ENCODE measurements around the gene RFTN2. TPM values are rescaled to one million over a fixed set of nuclear protein-coding genes. Genes with fewer than 3 reads are reported as not detected.

RFTN2 gene
- total and polyA plus RNA-seq, 9 of the 15 experiments (the other 6 are each of a cell fraction or from before 2014, with no cell fraction given): 0.01 to 0.11 (median 0.04) TPM; not detected in 6

GRCh38 chr2:197647961-197648690 lies 27.3 kb downstream of the RFTN2 start:
- Histone ChIP-seq H3K9me1 (ENCODE audit: control insufficient read depth, insufficient read depth, low read length) (no peaks in the 10 kb centered on the region), H3K36me3 (ENCODE audit: control insufficient read depth, insufficient read depth, low read length) (no peaks in the 10 kb centered on the region), H3K9ac (ENCODE audit: insufficient read depth in 1 of 2, low read depth in 2 of 2, low read length in 2 of 2) (no peak overlapping the region), H3K4me2 (ENCODE audit: insufficient read depth, low read length) (no peak overlapping the region), H3K4me3 (no peak overlapping the region), H3K4me1 (replicated peaks in 1 of 2; ENCODE audit: control insufficient read depth in 2 of 2, insufficient read depth in 2 of 2, low read length in 2 of 2) (no peaks in the 10 kb centered on the region), H3K9me3 (replicated peaks; ENCODE audit: control insufficient read depth, insufficient read depth, low read depth, low read length) (no peaks in the 10 kb centered on the region), H3K27ac (ENCODE audit: extremely low read depth, low read depth, low read length) (no peak overlapping the region), H4K20me1 (replicated peaks; ENCODE audit: control insufficient read depth, insufficient read depth, low read length) (no peaks in the 10 kb centered on the region), H2AFZ (ENCODE audit: low read depth, low read length) (no peak overlapping the region), H3K27me3 (ENCODE audit: control insufficient read depth in 2 of 2, insufficient read depth in 2 of 2, low read length in 2 of 2) (peaks cover 2 to 5% of the 10 kb centered on the region in 2 experiments; a peak in 3 of 5 replicates), H3K79me2 (ENCODE audit: control insufficient read depth, insufficient read depth, low read length) (no peaks in the 10 kb centered on the region)
- ATAC-seq (no peak), DNase-seq (ENCODE audit: extremely low read depth in 1 of 4, low spot score in 3 of 4) (no peak), FAIRE-seq (no peak)
- in situ Hi-C loops (cut with MboI) (no loop called here), intact Hi-C loops (cut with micrococcal nuclease) (no loop called here)
- ChIA-PET POLR2A (no interaction called here), CTCF (ENCODE audit: low intra/inter-chr PET ratio) (no interaction called here)
- WGBS (ENCODE audit: insufficient coverage, low coverage, missing lambda C conversion rate): 14% methylated on average over 3 of the region's 3 CpGs
- no TSS peak for BruUV-seq (replicated peaks)
- TF ChIP-seq PHF21A (IDR thresholded peaks at IDR 0.05; ENCODE audit: borderline replicate concordance, low read depth) (no peak), ZBTB2 (IDR thresholded peaks at IDR 0.05) (no peak), ZNF431 (CRISPR knock-in tag; IDR thresholded peaks at IDR 0.05) (no peak)

GRCh38 chr2:197641666-197642065 lies 33.7 kb downstream of the RFTN2 start:
- POLR2A ChIA-PET: no interaction called here

More at GRCh38 chr2:197641666-197642065, 33.7 kb downstream of the RFTN2 start:
- in situ Hi-C loops (cut with MboI): no loop called here
- no peaks in the 10 kb centered on the region for H4K20me1 ChIP-seq (replicated peaks; ENCODE audit: control insufficient read depth, insufficient read depth, low read length)
- no peak for ATAC-seq
- no peak overlapping the region for H2AFZ ChIP-seq (ENCODE audit: low read depth, low read length)
- no peak overlapping the region for H3K9ac ChIP-seq (ENCODE audit: insufficient read depth in 1 of 2, low read depth in 2 of 2, low read length in 2 of 2)
- no peak for DNase-seq (ENCODE audit: extremely low read depth in 1 of 4, low spot score in 3 of 4)
- FAIRE-seq: no peak
- intact Hi-C loops (cut with micrococcal nuclease): no loop called here
- no peaks in the 10 kb centered on the region for H3K36me3 ChIP-seq (ENCODE audit: control insufficient read depth, insufficient read depth, low read length)
- WGBS (ENCODE audit: insufficient coverage, low coverage, missing lambda C conversion rate): 43% methylated on average over 3 of the region's 3 CpGs
- no peak for TF ChIP-seq SOX6 (IDR thresholded peaks at IDR 0.05)
- no peak for TF ChIP-seq MYNN (IDR thresholded peaks at IDR 0.05)
- no peak for TF ChIP-seq MYNN (CRISPR knock-in tag; IDR thresholded peaks at IDR 0.05)
- no peak for TF ChIP-seq SIX5 (IDR thresholded peaks at IDR 0.05; ENCODE audit: borderline replicate concordance in 1 of 2, insufficient read depth in 1 of 2, low read depth in 1 of 2, low read length in 2 of 2)
- no peaks in the 10 kb centered on the region for H3K79me2 ChIP-seq (ENCODE audit: control insufficient read depth, insufficient read depth, low read length)
- BruUV-seq (replicated peaks): no TSS peak
- H3K9me1 ChIP-seq (ENCODE audit: control insufficient read depth, insufficient read depth, low read length): no peaks in the 10 kb centered on the region
- CTCF ChIA-PET (ENCODE audit: low intra/inter-chr PET ratio): no interaction called here
- H3K4me3 ChIP-seq: no peak overlapping the region
- peaks cover 0 to 5% of the 10 kb centered on the region in 2 experiments; a peak in 2 of 5 replicates for H3K27me3 ChIP-seq (ENCODE audit: control insufficient read depth in 2 of 2, insufficient read depth in 2 of 2, low read length in 2 of 2)
- no peaks in the 10 kb centered on the region for H3K4me1 ChIP-seq (replicated peaks in 1 of 2; ENCODE audit: control insufficient read depth in 2 of 2, insufficient read depth in 2 of 2, low read length in 2 of 2)
- no peak overlapping the region for H3K27ac ChIP-seq (ENCODE audit: extremely low read depth, low read depth, low read length)
- no peak overlapping the region for H3K4me2 ChIP-seq (ENCODE audit: insufficient read depth, low read length)
- H3K9me3 ChIP-seq (replicated peaks; ENCODE audit: control insufficient read depth, insufficient read depth, low read depth, low read length): no peaks in the 10 kb centered on the region

All from K562 (cell line).